SH-SY5Y (cell line): ENCODE results near the gene AK2.

Experiments
- GATA2 ChIP-seq: IDR thresholded peaks from 2 replicates; pipeline ENCODE4 v1.6.1; 2011; ENCODE audit warnings: mild to moderate bottlenecking, low read depth, low read length
- GATA3 ChIP-seq: IDR thresholded peaks from 2 replicates; pipeline ENCODE4 v1.6.1; 2011; ENCODE audit warnings: low read depth, mild to moderate bottlenecking, low read length, moderate library complexity

GRCh38 chr1:33041026-33041425 is 4.3 kb upstream of the AK2 start:
- TF ChIP-seq GATA2 (no peak), GATA3 (no peak)
